ENCODE results near the gene CLIC1. TPM values are rescaled to one million over a fixed set of nuclear protein-coding genes. Genes with fewer than 3 reads are reported as not detected.
"Not testable (repeated sequence)": the region's sequence is repeated elsewhere in the genome, so short reads cannot be mapped to it uniquely, and the experiment has no call there.

CLIC1 gene
- total and polyA plus RNA-seq, 2 experiments from 2014 or later = 463 to 599 TPM

GRCh38 chr6:31710523-31711219 is 25.7 kb downstream of the CLIC1 start:
- no peak overlapping the region for H3K4me2 ChIP-seq
- no peak for DNase-seq (ENCODE audit: low spot score)

GRCh38 chr6:31709157-31709556 is 27.2 kb downstream of the CLIC1 start:
- not testable (repeated sequence) for H3K4me1 ChIP-seq (ENCODE audit: insufficient read depth); DNase-seq (ENCODE audit: low spot score); H3K4me3 ChIP-seq; H2AFZ ChIP-seq; H3K27me3 ChIP-seq; H3K36me3 ChIP-seq (replicated peaks; ENCODE audit: insufficient read depth, low read depth); H3K27ac ChIP-seq; H3K4me2 ChIP-seq; H4K20me1 ChIP-seq (ENCODE audit: insufficient read depth, poor library complexity, severe bottlenecking); H3K9me2 ChIP-seq (replicated peaks; ENCODE audit: insufficient read depth); H3K9me3 ChIP-seq (ENCODE audit: low read depth); H3K79me2 ChIP-seq
- WGBS (ENCODE audit: low lambda C conversion rate, missing lambda C conversion rate) = 89% methylated on average over 11 of the region's 11 CpGs

More at GRCh38 chr6:31710523-31711219, 25.7 kb downstream of the CLIC1 start:
- no peaks in the 10 kb centered on the region for H3K27me3 ChIP-seq
- no peaks in the 10 kb centered on the region for H3K79me2 ChIP-seq
- no peaks in the 10 kb centered on the region for H4K20me1 ChIP-seq (ENCODE audit: insufficient read depth, poor library complexity, severe bottlenecking)
- H3K9me3 ChIP-seq (ENCODE audit: low read depth) = no peaks in the 10 kb centered on the region
- no peaks in the 10 kb centered on the region for H3K36me3 ChIP-seq (replicated peaks; ENCODE audit: insufficient read depth, low read depth)
- H3K9me2 ChIP-seq (replicated peaks; ENCODE audit: insufficient read depth) = no peaks in the 10 kb centered on the region
- H3K4me1 ChIP-seq (ENCODE audit: insufficient read depth) = peaks cover 24% of the 10 kb centered on the region
- 58% methylated on average over 4 of the region's 5 CpGs for WGBS (ENCODE audit: low lambda C conversion rate, missing lambda C conversion rate)
- no peak overlapping the region for H2AFZ ChIP-seq
- TF ChIP-seq, protein P1, sequence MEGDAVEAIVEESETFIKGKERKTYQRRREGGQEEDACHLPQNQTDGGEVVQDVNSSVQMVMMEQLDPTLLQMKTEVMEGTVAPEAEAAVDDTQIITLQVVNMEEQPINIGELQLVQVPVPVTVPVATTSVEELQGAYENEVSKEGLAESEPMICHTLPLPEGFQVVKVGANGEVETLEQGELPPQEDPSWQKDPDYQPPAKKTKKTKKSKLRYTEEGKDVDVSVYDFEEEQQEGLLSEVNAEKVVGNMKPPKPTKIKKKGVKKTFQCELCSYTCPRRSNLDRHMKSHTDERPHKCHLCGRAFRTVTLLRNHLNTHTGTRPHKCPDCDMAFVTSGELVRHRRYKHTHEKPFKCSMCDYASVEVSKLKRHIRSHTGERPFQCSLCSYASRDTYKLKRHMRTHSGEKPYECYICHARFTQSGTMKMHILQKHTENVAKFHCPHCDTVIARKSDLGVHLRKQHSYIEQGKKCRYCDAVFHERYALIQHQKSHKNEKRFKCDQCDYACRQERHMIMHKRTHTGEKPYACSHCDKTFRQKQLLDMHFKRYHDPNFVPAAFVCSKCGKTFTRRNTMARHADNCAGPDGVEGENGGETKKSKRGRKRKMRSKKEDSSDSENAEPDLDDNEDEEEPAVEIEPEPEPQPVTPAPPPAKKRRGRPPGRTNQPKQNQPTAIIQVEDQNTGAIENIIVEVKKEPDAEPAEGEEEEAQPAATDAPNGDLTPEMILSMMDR (IDR thresholded peaks at IDR 0.05; ENCODE audit: poor library complexity) = no peak
- TF ChIP-seq EZH2 (IDR thresholded peaks at IDR 0.05; ENCODE audit: borderline replicate concordance) (no peak), EZH2phosphoT487 (IDR thresholded peaks at IDR 0.05; ENCODE audit: low read depth, severe bottlenecking, unreplicated experiment) (no peak)
- H3K27ac ChIP-seq = no peak overlapping the region
- H3K4me3 ChIP-seq = no peak overlapping the region

DNA sequence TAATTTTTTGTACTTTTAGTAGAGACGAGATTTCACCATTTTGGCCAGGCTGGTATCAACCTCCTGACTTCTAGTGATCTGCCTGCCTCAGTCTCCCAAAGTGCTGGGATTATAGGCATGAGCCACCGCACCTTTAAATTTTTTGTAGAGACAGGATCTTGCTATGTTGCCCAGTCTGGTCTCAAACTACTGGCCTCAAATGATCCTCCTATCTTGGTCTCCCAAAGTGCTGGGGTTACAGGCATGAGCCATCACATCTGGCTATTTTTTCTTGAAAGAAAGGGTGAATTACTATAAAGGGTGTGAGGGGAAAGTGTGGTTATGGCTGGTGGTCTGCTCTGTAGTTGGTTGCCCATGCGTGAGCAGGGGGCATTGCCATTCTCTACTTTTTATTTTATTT is 28.1 kb downstream of the CLIC1 start:
- WGBS (ENCODE audit: low lambda C conversion rate, missing lambda C conversion rate) = 99% methylated on average over 3 of the region's 3 CpGs
- Histone ChIP-seq H3K9me3 (ENCODE audit: low read depth) (no peaks in the 10 kb centered on the region), H3K27me3 (no peaks in the 10 kb centered on the region), H3K79me2 (no peaks in the 10 kb centered on the region), H3K27ac (no peak overlapping the region), H3K4me3 (no peak overlapping the region), H3K36me3 (replicated peaks; ENCODE audit: insufficient read depth, low read depth) (no peaks in the 10 kb centered on the region), H3K4me2 (no peak overlapping the region), H2AFZ (no peak overlapping the region), H3K9me2 (replicated peaks; ENCODE audit: insufficient read depth) (no peaks in the 10 kb centered on the region), H4K20me1 (ENCODE audit: insufficient read depth, poor library complexity, severe bottlenecking) (no peaks in the 10 kb centered on the region), H3K4me1 (ENCODE audit: insufficient read depth) (peaks cover 5% of the 10 kb centered on the region)
- no peak for DNase-seq (ENCODE audit: low spot score)
- TF ChIP-seq, protein P1 (IDR thresholded peaks at IDR 0.05; ENCODE audit: poor library complexity) = no peak
- TF ChIP-seq EZH2phosphoT487 (IDR thresholded peaks at IDR 0.05; ENCODE audit: low read depth, severe bottlenecking, unreplicated experiment) (no peak), EZH2 (IDR thresholded peaks at IDR 0.05; ENCODE audit: borderline replicate concordance) (no peak)

DNA sequence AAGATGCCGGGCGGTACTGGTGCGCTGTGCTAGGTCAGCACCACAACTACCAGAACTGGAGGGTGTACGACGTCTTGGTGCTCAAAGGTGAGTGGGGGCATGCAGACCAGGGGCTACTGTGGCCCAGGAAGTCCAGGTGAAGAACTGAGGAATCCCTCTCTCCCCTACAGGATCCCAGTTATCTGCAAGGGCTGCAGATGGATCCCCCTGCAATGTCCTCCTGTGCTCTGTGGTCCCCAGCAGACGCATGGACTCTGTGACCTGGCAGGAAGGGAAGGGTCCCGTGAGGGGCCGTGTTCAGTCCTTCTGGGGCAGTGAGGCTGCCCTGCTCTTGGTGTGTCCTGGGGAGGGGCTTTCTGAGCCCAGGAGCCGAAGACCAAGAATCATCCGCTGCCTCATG is 28.6 kb downstream of the CLIC1 start:
- DNase-seq (ENCODE audit: low spot score) = no peak
- no peaks in the 10 kb centered on the region for H3K9me3 ChIP-seq (ENCODE audit: low read depth)
- 91% methylated on average over 8 of the region's 10 CpGs for WGBS (ENCODE audit: low lambda C conversion rate, missing lambda C conversion rate)
- H3K4me3 ChIP-seq = no peak overlapping the region
- no peaks in the 10 kb centered on the region for H3K36me3 ChIP-seq (replicated peaks; ENCODE audit: insufficient read depth, low read depth)
- TF ChIP-seq, protein P1 (IDR thresholded peaks at IDR 0.05; ENCODE audit: poor library complexity) = no peak
- TF ChIP-seq EZH2phosphoT487 (IDR thresholded peaks at IDR 0.05; ENCODE audit: low read depth, severe bottlenecking, unreplicated experiment) = no peak
- no peak for TF ChIP-seq EZH2 (IDR thresholded peaks at IDR 0.05; ENCODE audit: borderline replicate concordance)
- H3K27me3 ChIP-seq = no peaks in the 10 kb centered on the region
- H3K9me2 ChIP-seq (replicated peaks; ENCODE audit: insufficient read depth) = no peaks in the 10 kb centered on the region
- no peak overlapping the region for H2AFZ ChIP-seq
- H4K20me1 ChIP-seq (ENCODE audit: insufficient read depth, poor library complexity, severe bottlenecking) = no peaks in the 10 kb centered on the region
- H3K27ac ChIP-seq = no peak overlapping the region
- H3K4me2 ChIP-seq = no peak overlapping the region
- H3K4me1 ChIP-seq (ENCODE audit: insufficient read depth) = peaks cover 5% of the 10 kb centered on the region
- H3K79me2 ChIP-seq = peaks cover 1% of the 10 kb centered on the region
